Renal cortical epithelial cell (primary cell): ENCODE results near the gene GNG11. TPM values are rescaled to one million over a fixed set of nuclear protein-coding genes. Genes with fewer than 3 reads are reported as not detected.
"Not testable (repeated sequence)": the region's sequence is repeated elsewhere in the genome, so short reads cannot be mapped to it uniquely, and the experiment has no call there.

Experiments used
- DNase-seq: peaks from one replicate; pipeline ENCODE4 v3.0.0-alpha.2; 2011; ENCODE audit warnings: low read depth
- total RNA-seq: library from RNA; depleted of rRNA; stranded (reverse); fragments of >200 nt; gene quantifications from 2 replicates; pipeline ENCODE4 v1.2.3, GENCODE V29; 2014

Gene GNG11
- total RNA-seq, 1 donor from 2014 or later = 26.0 TPM

DNA sequence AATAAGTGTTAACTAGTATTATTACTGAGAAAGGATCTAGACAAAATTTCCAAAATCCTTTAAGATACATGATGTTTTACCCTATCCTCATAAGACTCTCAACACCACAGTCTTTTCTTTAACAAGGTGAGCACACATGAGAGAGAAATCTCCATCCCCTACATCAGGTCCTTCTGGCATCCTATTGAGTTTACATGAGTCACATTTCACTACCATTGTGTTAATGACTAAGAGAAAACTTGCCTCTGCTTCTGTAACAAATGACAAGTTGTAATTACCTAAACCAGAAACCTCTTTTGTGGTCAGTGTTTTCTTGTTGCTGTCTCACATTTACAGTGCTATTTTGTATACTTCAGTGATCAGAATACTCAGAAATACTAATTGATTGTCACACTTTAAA lies 9.9 kb upstream of the GNG11 start:
- DNase-seq = peak; percentile 78

DNA sequence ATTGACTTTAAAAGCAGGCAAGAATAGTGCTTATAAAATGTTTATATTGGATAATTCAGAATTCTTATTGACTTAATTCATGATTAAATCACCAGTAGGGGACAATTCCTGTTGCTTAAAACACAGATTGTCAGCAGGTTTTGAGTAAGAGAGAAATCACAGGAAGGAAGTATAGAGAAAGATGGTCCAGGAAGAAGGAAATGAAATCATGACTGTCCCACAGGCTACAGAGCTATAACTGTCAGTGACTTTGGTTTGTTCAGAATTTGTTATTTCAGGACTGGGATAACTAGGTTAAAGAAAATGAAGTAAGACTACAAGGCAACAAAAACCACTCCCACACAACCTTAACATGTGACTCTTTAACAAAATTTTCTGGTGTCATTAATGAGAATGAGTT lies 8.3 kb upstream of the GNG11 start:
- DNase-seq = no peak

DNA sequence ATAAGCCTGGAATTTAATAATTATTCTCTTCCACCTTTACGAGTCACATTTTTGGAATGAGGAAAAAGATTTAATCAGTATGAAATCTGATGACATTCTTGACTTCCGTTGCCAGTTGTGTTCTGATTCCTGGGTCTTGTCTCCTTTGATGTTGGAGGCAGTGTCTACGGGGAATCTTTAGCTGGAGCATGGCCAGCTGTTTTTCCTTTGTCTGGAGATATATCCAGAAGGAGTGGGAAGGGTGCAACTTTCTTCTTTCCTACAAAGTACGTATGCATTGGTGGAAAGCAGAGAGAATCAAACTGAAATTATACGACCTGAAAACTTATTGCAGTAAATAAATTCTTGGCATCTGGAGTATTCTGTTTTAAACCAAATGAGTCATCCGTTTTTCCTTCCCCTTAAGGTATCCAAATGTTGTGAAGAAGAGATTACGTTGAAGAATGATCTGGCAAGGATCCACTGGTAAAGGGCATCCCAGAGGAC lies 6.9 kb upstream of the GNG11 start:
- DNase-seq = peak; percentile 68

DNA sequence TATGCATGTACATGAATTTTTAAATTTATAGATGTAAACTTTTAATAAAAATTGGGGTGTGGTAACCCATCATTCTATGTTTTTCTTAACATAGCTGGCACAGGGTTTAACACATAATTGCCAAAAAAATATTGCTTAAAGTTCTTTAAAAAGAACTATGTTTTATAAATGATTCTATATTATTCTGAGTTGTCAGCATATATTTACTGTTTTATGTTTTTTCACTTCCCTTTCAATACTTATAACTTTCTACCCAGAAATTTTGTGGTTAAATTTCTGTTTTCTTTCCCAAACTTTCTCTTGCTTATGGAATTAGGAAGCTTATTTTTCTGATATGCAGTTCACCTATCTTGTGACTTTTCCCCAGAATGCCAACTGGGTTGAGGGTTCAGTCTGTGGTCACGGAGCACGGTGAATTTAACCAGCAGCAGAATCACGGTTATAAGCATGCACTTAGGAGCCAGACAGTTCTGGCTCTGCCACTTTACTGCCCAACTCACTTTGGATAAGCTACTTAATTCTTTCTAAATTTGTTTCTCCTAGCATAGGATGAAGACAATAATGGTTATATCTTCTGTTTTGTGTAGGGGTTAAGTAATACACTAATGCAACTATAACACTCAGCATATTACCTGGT lies 6.2 kb upstream of the GNG11 start:
- not testable (repeated sequence) for DNase-seq

DNA sequence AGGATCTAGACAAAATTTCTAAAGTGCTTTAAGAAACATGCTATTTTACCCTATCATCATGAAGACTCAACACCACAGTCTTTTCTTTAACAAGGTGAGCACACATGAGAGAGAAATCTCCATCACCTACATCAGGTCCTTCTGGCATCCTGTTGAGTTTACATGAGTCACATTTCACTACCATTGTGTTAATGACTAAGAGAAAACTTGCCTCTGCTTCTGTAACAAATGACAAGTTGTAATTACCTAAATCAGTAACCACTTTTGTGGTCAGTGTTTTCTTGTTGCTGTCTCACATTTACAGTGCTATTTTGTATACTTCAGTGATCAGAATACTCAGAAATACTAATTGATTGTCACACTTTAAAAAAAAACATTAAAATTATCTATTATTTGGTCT lies 5.6 kb upstream of the GNG11 start:
- peak; percentile 73 for DNase-seq

DNA sequence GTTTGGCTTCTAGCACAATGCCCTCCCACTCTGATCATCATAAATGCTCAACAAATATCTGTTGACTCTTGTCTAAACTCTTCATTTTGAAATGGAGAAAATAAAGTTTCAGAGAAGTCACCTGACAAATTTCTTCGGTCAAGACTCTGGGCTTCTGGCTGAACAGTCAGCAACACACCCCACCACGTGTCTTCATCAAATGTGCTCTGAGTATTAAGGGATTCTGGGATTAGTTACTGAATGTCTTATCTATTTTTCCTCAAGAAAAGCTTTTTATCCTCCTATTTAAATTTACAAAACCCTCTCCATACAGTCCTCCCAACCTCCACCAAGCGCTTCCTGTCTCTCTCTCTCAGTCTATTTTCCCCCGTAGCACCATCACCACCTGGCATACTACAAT lies 5.2 kb upstream of the GNG11 start:
- not testable (repeated sequence) for DNase-seq

DNA sequence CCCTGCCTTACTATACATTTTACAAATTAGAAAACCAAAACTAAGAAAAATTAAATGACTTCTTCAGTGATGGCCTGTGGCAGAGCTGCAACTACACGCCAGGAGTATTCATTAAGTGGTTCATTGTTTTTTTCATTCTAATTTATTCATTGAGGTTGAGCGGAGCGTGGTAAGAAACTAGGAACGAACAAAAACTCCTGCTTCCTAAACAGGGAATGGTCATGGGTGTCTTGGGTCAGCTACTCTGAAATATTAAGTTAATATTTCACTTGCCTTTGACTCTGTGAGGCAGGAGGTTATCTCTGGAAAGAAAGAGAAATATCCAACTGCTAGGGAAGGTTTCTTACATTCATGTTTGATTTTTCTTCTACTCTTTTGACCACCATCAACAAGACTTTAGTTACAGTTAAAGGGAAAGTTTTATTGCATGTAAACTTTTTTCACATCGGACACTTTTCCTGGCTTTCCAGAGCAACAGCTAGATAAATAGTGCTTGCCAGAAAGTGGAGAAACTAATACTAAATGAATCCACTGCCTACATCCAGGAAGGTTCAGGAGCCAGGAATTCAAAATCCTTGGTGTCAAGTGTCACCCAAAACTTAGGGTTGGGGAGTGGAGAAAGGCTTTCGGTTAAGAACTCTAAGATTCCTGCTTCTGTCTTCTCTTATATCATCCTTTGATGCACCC lies 896 bp upstream of the GNG11 start:
- peak; percentile 86 for DNase-seq

DNA sequence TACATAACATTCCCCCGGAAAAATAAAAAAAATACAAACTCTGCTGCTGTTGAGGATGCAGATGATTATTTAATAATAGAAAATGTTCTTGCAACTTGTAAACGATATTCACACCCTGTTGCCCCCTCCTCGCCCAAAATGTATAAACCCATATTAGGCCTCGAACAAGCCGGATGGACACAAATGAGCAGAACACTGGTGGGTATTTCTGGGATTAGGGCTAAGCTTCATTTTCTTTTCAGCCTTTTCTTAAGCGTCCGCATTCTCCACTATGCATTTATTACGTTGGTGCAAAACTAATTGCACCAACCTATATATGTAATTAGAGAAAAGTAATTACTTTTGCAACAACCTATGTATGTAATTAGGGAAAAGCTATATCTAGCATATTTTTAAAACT lies 349 bp upstream of the GNG11 start:
- DNase-seq = no peak

DNA sequence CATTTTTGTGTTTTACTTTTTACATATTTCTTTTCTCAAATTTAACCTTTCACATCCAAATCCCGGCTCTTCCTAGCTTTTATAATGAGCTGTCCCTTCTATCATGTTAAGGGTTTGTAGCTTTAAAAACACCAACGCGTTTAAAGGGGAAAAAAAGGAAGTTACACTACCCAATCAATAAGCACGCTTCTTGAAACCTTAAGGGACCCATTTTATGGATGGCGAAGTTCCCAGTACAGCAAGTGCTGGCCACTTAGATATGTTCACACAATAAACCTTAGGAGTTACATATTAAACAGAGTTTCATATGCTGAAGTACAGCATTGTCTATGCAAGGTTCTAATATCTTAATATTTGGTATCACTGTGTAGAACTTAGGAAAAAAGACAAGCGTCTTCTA lies 1.8 kb downstream of the GNG11 start:
- no peak for DNase-seq

DNA sequence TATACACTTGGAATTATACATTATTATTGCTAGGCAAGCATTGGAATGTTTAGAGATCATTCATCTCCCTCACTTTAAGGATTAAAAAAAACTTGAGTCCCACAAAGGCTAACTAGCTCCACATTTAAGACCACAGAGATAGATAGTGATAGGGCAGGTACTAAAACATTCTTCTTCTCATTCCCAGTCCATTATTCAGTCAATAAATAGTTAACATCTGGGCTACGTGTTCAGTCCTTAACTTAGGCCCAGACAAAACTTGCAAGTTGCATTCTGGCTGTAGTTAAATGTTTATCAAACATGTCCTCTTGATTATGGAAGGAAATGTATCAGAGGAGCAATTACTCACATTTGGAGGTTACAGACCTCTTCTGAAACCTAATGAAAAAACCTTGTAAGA lies 2.4 kb downstream of the GNG11 start:
- no peak for DNase-seq

DNA sequence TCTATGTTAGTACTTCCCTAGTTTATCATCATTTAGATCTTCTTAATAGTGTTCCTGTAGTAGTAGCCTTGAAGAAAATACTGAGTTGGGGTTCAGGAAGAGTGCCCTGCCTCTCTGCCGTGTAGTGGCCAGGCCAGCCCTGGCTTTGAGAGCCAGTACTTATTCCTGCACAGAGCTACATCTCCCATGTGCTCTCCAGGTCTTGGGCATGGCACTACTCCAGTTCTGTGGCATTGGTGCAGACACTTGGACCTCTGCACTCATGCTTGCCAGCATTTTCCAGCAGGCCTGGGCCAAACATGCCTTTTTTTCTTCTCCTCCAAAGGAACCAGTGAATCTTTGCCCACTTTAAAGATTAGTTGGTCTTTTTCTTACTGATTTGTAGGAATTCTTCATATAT lies 5.3 kb downstream of the GNG11 start:
- no peak for DNase-seq

DNA sequence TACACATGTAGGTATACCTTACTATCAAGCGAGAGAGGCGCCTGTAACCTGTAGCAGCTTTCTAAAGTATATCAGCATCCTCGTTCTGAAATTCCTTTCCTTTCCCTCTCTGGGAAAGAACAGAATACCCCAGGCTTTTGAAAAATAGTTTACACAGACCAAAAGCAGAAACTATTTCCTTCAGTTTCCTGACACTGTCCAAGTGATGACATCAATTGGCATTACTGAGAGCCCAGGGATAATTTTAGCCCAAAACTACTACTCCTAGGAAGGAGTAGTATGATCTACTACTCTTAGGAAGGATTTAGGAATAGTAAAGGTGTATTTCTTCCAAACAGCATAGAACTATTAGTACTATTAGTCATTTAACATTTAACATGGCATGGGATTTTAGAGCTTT lies 6.0 kb downstream of the GNG11 start:
- no peak for DNase-seq

DNA sequence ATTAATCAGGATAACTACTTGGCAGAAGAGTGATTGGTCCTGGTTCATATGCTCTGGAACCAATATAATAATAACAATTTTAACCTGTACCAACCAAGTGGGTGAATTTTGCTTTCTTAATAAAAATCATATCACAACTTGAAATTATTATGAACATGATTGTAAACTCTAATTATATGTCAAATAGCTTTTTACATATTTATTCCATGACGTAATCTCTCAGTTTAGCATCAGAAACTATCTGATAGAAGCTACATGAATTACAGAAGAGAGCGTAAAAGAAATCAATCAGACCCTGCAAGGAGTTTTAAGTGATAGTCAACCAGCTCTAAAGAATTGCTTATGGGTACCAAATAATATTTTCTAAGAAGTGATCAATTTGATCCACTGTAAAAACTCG lies 10.1 kb downstream of the GNG11 start:
- DNase-seq = no peak

DNA sequence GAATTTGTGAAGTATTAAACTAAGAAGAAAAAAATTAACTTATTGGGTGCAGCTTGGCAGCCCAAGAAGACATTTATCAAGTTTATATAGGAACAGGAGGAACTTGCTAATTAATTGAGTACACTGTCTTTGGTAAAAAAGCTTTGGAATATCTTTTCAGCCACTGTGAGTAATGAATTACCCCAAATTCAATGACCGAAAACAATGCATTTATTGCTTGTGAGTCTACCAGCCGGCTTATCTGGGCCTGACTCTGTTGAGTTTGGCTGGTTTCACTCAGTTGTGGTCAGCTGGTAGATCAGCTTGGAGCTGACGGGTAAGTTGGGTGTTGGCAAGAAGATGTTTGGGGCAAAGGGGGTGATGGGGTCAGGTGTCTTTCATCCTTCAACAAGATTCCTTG lies 11.6 kb downstream of the GNG11 start:
- DNase-seq = peak; percentile 36

DNA sequence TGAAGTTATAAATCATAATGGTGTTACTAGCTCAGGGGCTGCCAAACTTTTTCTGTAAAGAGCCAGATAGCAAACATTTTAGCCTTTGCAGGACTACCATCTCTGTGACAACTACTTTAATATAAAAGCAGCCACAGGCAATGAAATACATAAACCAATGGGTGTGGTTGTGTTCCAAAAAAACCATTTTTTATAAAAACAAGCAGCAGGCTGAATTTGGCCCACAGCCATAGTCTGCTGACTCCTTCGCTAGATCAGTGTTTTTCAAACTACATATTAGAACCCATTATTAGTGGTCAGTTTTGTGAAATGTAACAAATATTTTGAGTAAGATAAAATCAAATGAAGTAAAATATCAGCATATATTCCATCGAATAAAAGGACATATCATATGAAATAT lies 13.6 kb downstream of the GNG11 start:
- no peak for DNase-seq

DNA sequence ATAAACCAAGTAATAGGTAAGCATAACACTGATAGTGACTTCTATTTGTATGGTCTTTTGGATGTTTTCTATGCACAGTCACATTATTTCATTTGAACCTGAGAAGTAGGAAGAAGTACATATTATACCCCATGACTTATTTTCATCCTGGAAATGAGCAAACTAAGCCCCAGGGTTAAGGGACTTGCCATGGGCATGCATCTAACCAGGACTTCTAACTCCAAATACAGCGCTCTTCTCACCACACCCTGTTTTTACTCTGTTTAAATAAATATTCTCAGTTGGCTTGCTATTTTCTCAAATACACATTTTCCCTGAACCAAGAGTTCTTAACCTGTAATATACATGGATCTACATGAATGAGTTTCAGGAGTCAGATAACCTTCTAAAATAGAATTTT lies 16.3 kb downstream of the GNG11 start:
- no peak for DNase-seq

DNA sequence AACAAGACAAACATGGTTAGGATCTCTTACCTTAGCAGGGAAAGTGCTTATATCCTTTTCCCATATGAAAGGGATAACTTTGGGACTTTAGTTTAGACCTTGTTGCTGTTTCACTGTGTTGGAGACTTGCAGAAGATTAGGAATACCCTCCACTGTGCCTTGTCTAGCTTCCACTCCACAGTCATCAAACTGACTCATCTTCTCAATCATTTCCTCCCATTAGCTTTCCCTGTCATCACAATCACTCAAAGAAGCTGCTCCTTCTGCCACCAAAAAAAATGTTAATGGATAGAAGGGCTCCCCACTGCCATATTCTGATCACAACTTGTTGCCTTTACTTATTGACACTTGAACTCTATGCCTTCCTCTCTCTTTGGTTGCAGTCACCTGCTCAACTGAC lies 16.8 kb downstream of the GNG11 start:
- no peak for DNase-seq

DNA sequence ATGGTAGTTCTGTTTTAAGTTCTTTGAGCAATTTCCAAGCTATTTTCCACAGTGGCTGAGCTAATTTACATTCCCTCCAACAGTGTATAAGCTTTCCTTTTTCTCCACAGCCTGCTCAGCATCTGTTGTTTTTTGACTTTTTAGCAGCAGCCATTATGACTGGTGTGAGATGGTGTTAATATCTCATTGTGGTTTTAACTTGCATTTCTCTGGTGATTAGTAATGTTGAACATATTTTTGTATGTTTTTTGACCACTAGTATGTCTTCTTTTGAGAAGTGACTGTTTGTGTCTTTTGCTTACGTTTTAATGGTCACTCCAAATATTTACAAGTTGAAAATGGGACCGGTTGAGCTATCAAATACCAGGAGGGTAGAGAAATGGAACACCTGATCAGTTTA lies 20.4 kb downstream of the GNG11 start:
- DNase-seq = no peak

DNA sequence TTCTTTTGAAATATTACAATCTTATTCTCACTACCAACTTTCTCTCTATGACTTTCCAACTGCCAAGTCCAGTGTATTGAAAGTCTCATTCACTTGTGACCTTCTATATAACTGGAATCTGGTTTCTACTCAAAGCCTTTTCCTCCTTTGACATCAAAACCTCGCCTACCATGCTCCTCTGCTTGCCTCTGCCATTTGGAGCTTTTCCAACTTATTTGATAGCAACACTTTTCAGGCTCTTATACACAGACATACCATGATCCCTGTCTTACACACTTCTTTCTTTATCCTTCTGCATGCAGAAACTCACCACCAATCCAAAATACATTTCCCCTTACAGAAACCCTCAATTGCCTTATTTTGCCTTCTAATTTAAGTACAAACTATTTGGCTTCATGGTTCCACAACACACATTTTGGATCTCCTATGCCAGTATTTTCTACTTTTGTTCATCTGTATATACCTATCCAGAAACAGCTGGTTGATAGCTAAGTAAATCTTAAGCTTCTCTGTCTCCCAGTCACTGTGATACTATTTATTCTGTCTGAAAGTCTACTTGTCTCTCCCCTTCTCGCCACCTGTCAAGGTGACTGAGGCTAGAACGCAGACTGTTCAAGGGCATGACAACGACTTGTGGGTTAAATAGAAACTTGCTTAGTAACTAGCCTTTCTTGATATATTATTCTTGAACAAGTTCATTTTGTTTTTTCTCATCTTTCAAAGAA lies 22.4 kb downstream of the GNG11 start:
- DNase-seq = no peak

DNA sequence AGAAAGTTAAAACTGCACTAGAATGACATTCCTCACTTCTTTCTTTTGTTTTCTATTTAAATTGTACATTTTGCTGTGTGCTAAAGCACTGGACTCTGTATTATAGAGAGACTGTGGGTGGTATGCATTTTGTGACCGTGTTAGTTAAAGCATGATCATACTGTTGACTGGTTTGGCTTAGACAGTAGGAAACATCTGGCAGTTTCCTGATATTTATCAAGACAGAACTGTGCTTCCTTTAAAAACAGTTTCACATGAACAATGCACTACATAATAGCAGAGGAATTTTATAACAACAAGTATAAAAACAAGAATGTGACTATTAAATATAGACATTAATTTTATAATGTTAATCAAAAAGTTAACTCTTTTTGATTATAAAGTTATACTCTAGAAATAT lies 23.1 kb downstream of the GNG11 start:
- no peak for DNase-seq

DNA sequence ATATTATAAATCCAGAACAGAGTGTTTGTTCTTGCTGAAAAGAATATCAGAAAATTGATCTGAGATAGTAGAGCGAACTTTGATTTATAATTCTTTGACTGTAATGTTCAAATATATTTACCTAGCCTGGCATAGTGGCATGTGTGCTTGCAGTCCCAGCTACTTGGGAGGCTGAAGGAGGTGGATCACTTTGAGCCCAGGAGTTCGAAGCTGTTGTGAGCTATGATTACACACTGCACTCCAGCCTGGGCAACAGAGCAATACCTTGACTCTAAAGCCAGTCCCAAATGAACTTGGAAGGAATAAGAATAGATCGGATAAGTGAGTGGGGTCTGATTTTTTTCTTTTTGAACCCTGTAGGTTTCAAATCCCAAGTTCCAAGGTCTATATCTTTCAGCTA lies 23.5 kb downstream of the GNG11 start:
- no peak for DNase-seq

DNA sequence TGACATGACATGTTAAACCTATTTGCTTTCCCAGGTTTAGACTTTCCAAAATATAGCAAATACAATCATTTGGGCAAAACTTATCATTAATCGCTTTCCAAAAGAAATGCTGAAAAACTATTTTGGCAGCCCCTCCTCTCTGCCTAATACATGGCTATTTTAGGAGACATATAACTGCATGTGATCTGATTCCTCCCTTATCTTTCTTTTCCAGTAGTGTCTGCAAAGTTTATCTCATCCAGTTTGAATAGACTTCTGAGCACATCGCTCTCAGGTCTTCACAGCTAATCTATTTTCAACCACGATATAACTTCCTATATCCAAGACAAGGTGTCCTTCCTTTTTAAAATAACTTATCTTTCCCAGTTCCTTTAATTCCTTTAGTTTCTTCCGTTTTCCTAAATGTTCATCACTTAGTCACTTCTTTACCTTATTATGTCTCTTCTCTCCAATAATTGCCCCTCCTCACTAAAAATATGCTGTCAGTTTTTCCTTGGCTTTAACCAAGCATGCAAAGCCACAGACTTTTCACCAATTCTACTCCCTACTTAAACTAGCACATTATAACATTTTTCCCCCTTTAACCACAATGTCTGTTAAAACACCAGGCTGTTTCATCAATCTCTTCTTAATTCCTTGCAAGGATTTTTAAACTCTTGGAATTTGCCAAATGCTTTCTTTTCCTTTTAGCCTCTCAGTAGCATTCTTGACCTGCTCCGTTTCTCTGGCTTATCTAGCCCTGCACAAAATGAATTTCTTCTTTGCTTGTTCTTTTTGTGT lies 24.4 kb downstream of the GNG11 start:
- no peak for DNase-seq
